ENCODE results near the gene LTA4H.
A peak's percentile ranks its signal among the peaks of the same experiment; 100 is the strongest.

LTA4H gene

GRCh38 chr12:96063046-96063445, 27.7 kb upstream of the LTA4H start:
- Histone ChIP-seq H3K9me3 (replicated peaks in 1 of 11) (no peaks in the 10 kb centered on the region), H3K4me2 (peak overlapping the region in 10 of 11 experiments; percentile 58 to 80 (median 71); a peak in 20 of 22 replicates), H3K4me3 (no peak overlapping the region)

GRCh38 chr12:96061864-96062453, 26.6 kb upstream of the LTA4H start:
- H3K4me3 ChIP-seq, result no peak overlapping the region
- H3K4me2 ChIP-seq, result peak overlapping the region; percentile 43 to 80 (median 70); a peak in 21 of 22 replicates
- H3K27ac ChIP-seq, result peak overlapping the region in 8 of 11 experiments; percentile 7 to 70 (median 56); a peak in 15 of 22 replicates
- no peak for TF ChIP-seq Cebpa-rat (IDR thresholded peaks at IDR 0.05)
- H4K20me1 ChIP-seq, result no peaks in the 10 kb centered on the region
- peaks cover 0 to 6% (median 3%) of the 10 kb centered on the region in 11 experiments; a peak in 10 of 22 replicates for H3K9me3 ChIP-seq (replicated peaks in 1 of 11)
- no peaks in the 10 kb centered on the region for H3K27me3 ChIP-seq
- H3K4me1 ChIP-seq, result peaks cover 32 to 48% (median 40%) of the 10 kb centered on the region in 10 experiments
- peak overlapping the region in 4 of 11 experiments; percentile 7 to 48 (median 27); a peak in 5 of 22 replicates for H3K9ac ChIP-seq
- no peaks in the 10 kb centered on the region for H3K36me3 ChIP-seq

More at GRCh38 chr12:96063046-96063445, 27.7 kb upstream of the LTA4H start:
- no peaks in the 10 kb centered on the region for H3K27me3 ChIP-seq
- peaks cover 32 to 48% (median 40%) of the 10 kb centered on the region in 10 experiments for H3K4me1 ChIP-seq
- no peaks in the 10 kb centered on the region for H4K20me1 ChIP-seq
- no peak overlapping the region for H3K9ac ChIP-seq
- peak overlapping the region in 7 of 11 experiments; percentile 7 to 70 (median 58); a peak in 12 of 22 replicates for H3K27ac ChIP-seq
- no peaks in the 10 kb centered on the region for H3K36me3 ChIP-seq
- no peak for TF ChIP-seq Cebpa-rat (IDR thresholded peaks at IDR 0.05)

GRCh38 chr12:96061323-96061722, 25.9 kb upstream of the LTA4H start:
- no peak for TF ChIP-seq Cebpa-rat (IDR thresholded peaks at IDR 0.05)
- Histone ChIP-seq H4K20me1 (no peaks in the 10 kb centered on the region), H3K4me3 (no peak overlapping the region)

GRCh38 chr12:96060041-96060440, 24.7 kb upstream of the LTA4H start:
- H3K27me3 ChIP-seq, result no peaks in the 10 kb centered on the region
- peaks cover 32 to 43% (median 35%) of the 10 kb centered on the region in 10 experiments for H3K4me1 ChIP-seq
- H3K9ac ChIP-seq, result no peak overlapping the region
- H3K36me3 ChIP-seq, result peaks cover 0 to 8% (median 0%) of the 10 kb centered on the region in 11 experiments; a peak in 2 of 22 replicates
- TF ChIP-seq Cebpa-rat (IDR thresholded peaks at IDR 0.05), result no peak
- H3K9me3 ChIP-seq (replicated peaks in 1 of 11), result peaks cover 0 to 24% (median 11%) of the 10 kb centered on the region in 11 experiments; a peak in 15 of 22 replicates
- no peak overlapping the region for H3K27ac ChIP-seq
- no peak overlapping the region for H3K4me3 ChIP-seq
- no peak overlapping the region for H3K4me2 ChIP-seq
- no peaks in the 10 kb centered on the region for H4K20me1 ChIP-seq

More at GRCh38 chr12:96061323-96061722, 25.9 kb upstream of the LTA4H start:
- Histone ChIP-seq H3K4me2 (peak overlapping the region in 1 of 11 experiments; percentile 70; a peak in 1 of 22 replicates), H3K27ac (no peak overlapping the region; a peak in 1 of 22 replicates), H3K9me3 (replicated peaks in 1 of 11) (peaks cover 0 to 12% (median 9%) of the 10 kb centered on the region in 11 experiments; a peak in 15 of 22 replicates), H3K4me1 (peaks cover 32 to 48% (median 40%) of the 10 kb centered on the region in 10 experiments), H3K36me3 (peaks cover 0 to 6% (median 0%) of the 10 kb centered on the region in 11 experiments; a peak in 2 of 22 replicates), H3K9ac (no peak overlapping the region), H3K27me3 (no peaks in the 10 kb centered on the region)

- no peak overlapping the region for H3K9ac ChIP-seq
- H4K20me1 ChIP-seq, result no peaks in the 10 kb centered on the region
- H3K4me3 ChIP-seq, result no peak overlapping the region
- TF ChIP-seq Cebpa-rat (IDR thresholded peaks at IDR 0.05), result no peak
- H3K4me1 ChIP-seq, result peaks cover 27 to 43% (median 33%) of the 10 kb centered on the region in 10 experiments
- H3K9me3 ChIP-seq (replicated peaks in 1 of 11), result peaks cover 0 to 41% (median 14%) of the 10 kb centered on the region in 11 experiments; a peak in 15 of 22 replicates
- no peaks in the 10 kb centered on the region for H3K27me3 ChIP-seq
- H3K4me2 ChIP-seq, result no peak overlapping the region
- peaks cover 0 to 8% (median 0%) of the 10 kb centered on the region in 11 experiments; a peak in 2 of 22 replicates for H3K36me3 ChIP-seq
- H3K27ac ChIP-seq, result no peak overlapping the region
Measured at GRCh38 chr12:96057986-96058553, 22.7 kb upstream of the LTA4H start.

- no peak overlapping the region for H3K9ac ChIP-seq
- H3K27ac ChIP-seq, result peak overlapping the region in 3 of 11 experiments; percentile 17 to 53 (median 48); a peak in 3 of 22 replicates
- H3K4me1 ChIP-seq, result peaks cover 15 to 39% (median 22%) of the 10 kb centered on the region in 10 experiments; a peak in 19 of 20 replicates
- H3K4me2 ChIP-seq, result no peak overlapping the region
- H3K9me3 ChIP-seq (replicated peaks in 1 of 11), result peaks cover 0 to 43% (median 14%) of the 10 kb centered on the region in 11 experiments; a peak in 15 of 22 replicates
- no peak for TF ChIP-seq Cebpa-rat (IDR thresholded peaks at IDR 0.05)
- peaks cover 0 to 8% (median 0%) of the 10 kb centered on the region in 11 experiments; a peak in 2 of 22 replicates for H3K36me3 ChIP-seq
- H3K4me3 ChIP-seq, result no peak overlapping the region; a peak in 1 of 20 replicates
- H4K20me1 ChIP-seq, result no peaks in the 10 kb centered on the region
- H3K27me3 ChIP-seq, result no peaks in the 10 kb centered on the region
Measured at GRCh38 chr12:96056646-96057455, 21.5 kb upstream of the LTA4H start.

- H3K4me1 ChIP-seq, result peaks cover 12 to 41% (median 24%) of the 10 kb centered on the region in 10 experiments; a peak in 18 of 20 replicates
- peaks cover 0 to 56% (median 15%) of the 10 kb centered on the region in 11 experiments; a peak in 16 of 22 replicates for H3K9me3 ChIP-seq (replicated peaks in 1 of 11)
- H3K4me2 ChIP-seq, result peak overlapping the region; percentile 33 to 72 (median 50); a peak in 19 of 22 replicates
- H3K27ac ChIP-seq, result peak overlapping the region; percentile 38 to 83 (median 75); a peak in 20 of 22 replicates
- no peaks in the 10 kb centered on the region for H4K20me1 ChIP-seq
- no peak overlapping the region for H3K4me3 ChIP-seq
- peak in 9 of 11 experiments; percentile 36 to 89 (median 74); a peak in 12 of 22 replicates for TF ChIP-seq Cebpa-rat (IDR thresholded peaks at IDR 0.05)
- H3K27me3 ChIP-seq, result no peaks in the 10 kb centered on the region
- peak overlapping the region in 7 of 11 experiments; percentile 33 to 66 (median 41); a peak in 10 of 22 replicates for H3K9ac ChIP-seq
- peaks cover 0 to 8% (median 0%) of the 10 kb centered on the region in 11 experiments; a peak in 2 of 22 replicates for H3K36me3 ChIP-seq
Measured at GRCh38 chr12:96054244-96054610, 18.8 kb upstream of the LTA4H start.
